Measurements from ENCODE around the gene PCP2.

Gene PCP2

DNA sequence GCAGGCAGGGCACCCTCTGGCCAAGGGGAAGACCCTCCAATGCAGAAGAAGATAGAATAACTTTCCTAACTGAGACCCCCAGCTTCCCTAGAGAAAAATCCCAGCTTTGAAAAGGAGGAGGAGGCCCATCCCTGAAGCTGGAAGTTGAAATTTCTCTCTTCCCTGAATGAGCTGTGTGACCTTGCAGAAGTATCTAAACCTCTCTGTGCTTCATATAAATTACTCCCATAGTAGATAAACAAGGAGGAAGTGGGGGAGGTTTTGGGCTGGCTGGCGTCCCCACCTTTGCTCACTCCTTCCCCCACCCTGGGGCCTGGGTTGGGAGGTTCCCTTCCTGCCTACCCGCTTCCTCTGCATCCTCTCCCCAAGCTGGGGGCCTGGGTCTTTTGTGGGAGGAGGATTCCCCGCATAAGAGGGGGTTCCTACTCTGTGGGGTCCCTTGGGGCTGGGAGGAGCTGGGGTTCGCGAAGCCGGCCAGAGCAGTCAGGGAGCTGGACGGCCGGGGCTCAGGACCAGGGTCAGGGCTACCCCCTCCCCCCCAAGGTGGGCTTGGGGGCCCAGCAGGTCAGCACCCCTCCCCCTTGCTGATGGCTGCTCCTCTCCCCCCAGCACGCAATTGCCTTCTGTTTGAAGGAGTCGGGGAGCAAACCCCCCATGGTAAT, 26.2 kb downstream of the PCP2 start:
- H3K36me3 ChIP-seq: no peaks in the 10 kb centered on the region
- H3K4me3 ChIP-seq: no peak overlapping the region
- H3K27me3 ChIP-seq: peaks cover 0 to 24% (median 10%) of the 10 kb centered on the region in 11 experiments; a peak in 10 of 22 replicates
- H3K4me1 ChIP-seq: 0 out of 20 replicates have a peak, but pooled peaks cover 0 to 6% (median 0%) of the 10 kb centered on the region in 10 experiments
- peaks cover 0 to 7% (median 3%) of the 10 kb centered on the region in 11 experiments; a peak in 7 of 22 replicates for H3K9me3 ChIP-seq (replicated peaks in 1 of 11)
- no peak for TF ChIP-seq Cebpa-rat (IDR thresholded peaks at IDR 0.05)
- peaks cover 0 to 10% (median 0%) of the 10 kb centered on the region in 11 experiments; a peak in 6 of 22 replicates for H4K20me1 ChIP-seq
- no peak overlapping the region for H3K27ac ChIP-seq
- H3K4me2 ChIP-seq: no peak overlapping the region
- no peak overlapping the region for H3K9ac ChIP-seq

DNA sequence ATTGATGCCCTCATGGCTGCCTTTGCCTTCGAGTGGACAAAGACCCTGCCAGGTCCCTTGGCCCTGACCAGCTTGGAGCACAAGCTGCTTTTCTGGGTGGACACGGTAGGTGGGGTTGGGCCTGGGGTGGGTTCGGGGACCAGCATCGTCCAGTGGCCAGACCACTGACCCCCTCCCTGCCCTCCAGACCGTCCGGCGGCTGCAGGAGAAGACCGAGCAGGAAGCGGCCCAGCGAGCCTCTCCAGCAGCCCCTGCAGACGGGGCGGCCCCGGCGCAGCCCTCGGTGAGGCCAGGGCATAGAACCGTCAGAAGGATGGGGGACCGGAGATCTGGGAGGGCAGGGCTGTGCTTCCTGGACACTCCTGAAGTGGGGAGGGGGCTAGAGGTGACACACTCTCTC, 27.2 kb downstream of the PCP2 start:
- no peak overlapping the region for H3K4me2 ChIP-seq
- H3K4me1 ChIP-seq: 0 out of 20 replicates have a peak, but pooled peaks cover 0 to 6% (median 0%) of the 10 kb centered on the region in 10 experiments
- H3K36me3 ChIP-seq: no peaks in the 10 kb centered on the region
- peaks cover 0 to 28% (median 11%) of the 10 kb centered on the region in 11 experiments; a peak in 10 of 22 replicates for H3K27me3 ChIP-seq
- H3K9me3 ChIP-seq (replicated peaks in 1 of 11): peaks cover 0 to 7% (median 3%) of the 10 kb centered on the region in 11 experiments; a peak in 7 of 22 replicates
- no peak overlapping the region for H3K4me3 ChIP-seq
- peaks cover 0 to 6% (median 0%) of the 10 kb centered on the region in 11 experiments; a peak in 5 of 22 replicates for H4K20me1 ChIP-seq
- TF ChIP-seq Cebpa-rat (IDR thresholded peaks at IDR 0.05): no peak
- no peak overlapping the region for H3K27ac ChIP-seq
- no peak overlapping the region for H3K9ac ChIP-seq

DNA sequence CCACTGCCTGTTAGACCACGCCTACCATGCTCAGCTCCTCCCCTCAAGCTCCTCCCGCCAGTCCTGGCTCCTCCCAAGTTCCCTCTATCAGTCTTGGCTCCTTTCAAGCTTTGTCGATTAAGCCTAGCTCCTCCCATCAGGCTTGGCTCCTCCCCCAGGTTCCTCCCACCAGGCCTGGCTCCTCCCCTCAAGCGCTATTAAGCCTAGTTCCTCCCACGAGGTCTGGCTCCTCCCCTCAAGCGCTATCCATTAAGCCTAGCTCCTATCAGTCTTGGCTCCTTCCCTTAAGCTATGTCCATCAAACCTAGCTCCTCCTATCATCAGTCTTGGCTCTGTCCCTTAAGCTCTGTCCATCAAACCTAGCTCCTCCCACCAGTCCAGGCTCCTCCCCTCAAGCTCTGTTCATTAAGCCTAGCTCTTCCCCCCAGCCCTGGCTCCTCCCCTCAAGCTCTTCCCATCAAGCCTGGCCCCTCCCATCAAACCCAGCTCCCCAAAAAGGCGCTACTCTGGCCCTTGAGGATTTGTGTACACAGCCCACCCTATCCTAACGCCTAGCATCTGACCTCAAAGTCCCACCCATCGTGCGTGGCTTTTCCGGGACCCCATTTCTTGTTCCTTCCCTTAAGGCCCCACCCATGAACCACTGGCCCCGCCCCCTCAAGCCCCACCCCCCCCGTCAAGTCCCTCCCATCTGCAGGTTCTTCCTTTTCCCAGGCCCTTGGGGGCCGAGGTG, 27.9 kb downstream of the PCP2 start:
- Histone ChIP-seq H3K4me1 (0 out of 20 replicates have a peak, but pooled peaks cover 0 to 6% (median 0%) of the 10 kb centered on the region in 10 experiments), H4K20me1 (peaks cover 0 to 6% (median 0%) of the 10 kb centered on the region in 11 experiments; a peak in 3 of 22 replicates), H3K9me3 (replicated peaks in 1 of 11) (peaks cover 0 to 7% (median 3%) of the 10 kb centered on the region in 11 experiments; a peak in 7 of 22 replicates), H3K36me3 (no peaks in the 10 kb centered on the region), H3K4me2 (no peak overlapping the region), H3K4me3 (no peak overlapping the region), H3K9ac (no peak overlapping the region), H3K27ac (no peak overlapping the region), H3K27me3 (peaks cover 0 to 28% (median 11%) of the 10 kb centered on the region in 11 experiments; a peak in 10 of 22 replicates)
- no peak for TF ChIP-seq Cebpa-rat (IDR thresholded peaks at IDR 0.05)

DNA sequence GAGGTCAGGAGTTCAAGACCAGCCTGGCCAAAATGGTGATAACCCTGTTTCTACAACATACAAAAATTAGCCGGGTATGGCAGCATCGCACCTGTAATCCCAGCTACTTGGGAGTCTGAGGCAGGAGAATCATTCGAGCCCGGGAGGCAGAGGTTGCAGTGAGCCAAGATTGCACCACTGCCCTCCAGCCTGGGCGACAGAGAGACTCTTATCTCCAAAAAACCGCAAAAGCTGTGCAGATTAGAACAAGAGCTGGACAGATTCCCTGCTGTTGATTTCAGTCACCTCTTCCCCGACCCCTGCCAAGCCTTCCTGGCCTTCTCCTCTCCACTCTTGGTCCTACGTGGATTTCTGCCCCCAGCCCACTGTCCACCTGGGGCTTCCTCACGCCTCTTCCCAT, 29.6 kb downstream of the PCP2 start:
- Histone ChIP-seq H3K27ac (no peak overlapping the region), H3K27me3 (peaks cover under 1 to 30% (median 12%) of the 10 kb centered on the region in 11 experiments; a peak in 18 of 22 replicates), H3K36me3 (no peaks in the 10 kb centered on the region), H3K4me1 (0 out of 20 replicates have a peak, but pooled peaks cover 0 to 6% (median 0%) of the 10 kb centered on the region in 10 experiments), H3K4me3 (no peak overlapping the region), H3K4me2 (no peak overlapping the region), H3K9me3 (replicated peaks in 1 of 11) (peaks cover 0 to 7% (median 3%) of the 10 kb centered on the region in 11 experiments; a peak in 7 of 22 replicates), H3K9ac (no peak overlapping the region), H4K20me1 (peaks cover 0 to 6% (median 0%) of the 10 kb centered on the region in 11 experiments; a peak in 3 of 22 replicates)
- no peak for TF ChIP-seq Cebpa-rat (IDR thresholded peaks at IDR 0.05)

DNA sequence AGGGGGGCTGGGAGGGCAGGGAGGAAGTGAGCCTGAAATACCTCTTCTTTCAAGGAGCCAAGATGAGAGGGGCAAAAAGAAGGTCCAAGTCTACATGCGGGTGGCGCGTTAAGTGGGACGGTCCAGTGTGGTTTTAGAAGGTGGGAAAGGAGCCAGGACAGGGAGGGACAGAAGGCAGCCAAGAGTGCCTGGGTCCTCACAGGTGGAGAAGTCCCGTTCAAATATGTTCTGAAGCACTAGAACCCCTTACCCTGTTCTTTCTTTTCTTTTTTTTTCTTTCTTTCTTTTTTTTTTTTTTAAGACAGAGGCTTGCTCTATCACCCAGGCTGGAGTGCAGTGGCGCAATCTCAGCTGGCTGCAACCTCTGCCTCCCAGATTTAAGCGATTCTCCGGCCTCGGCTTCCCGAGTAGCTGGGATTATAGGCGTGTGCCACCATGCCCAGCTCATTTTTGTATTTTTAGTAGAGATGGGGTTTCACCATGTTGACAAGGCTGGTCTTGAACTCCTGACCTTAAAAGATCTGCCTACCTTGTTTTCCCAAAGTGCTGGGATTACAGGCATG, 30.5 kb downstream of the PCP2 start:
- Histone ChIP-seq H3K9ac (no peak overlapping the region), H3K27ac (no peak overlapping the region), H3K4me1 (0 out of 20 replicates have a peak, but pooled peaks cover 0 to 6% (median 0%) of the 10 kb centered on the region in 10 experiments), H3K9me3 (replicated peaks in 1 of 11) (peaks cover 0 to 7% (median 3%) of the 10 kb centered on the region in 11 experiments; a peak in 7 of 22 replicates), H3K4me3 (no peak overlapping the region), H4K20me1 (peaks cover 0 to 3% (median 0%) of the 10 kb centered on the region in 11 experiments; a peak in 4 of 22 replicates), H3K4me2 (no peak overlapping the region), H3K36me3 (no peaks in the 10 kb centered on the region), H3K27me3 (peaks cover 9 to 39% (median 21%) of the 10 kb centered on the region in 11 experiments)
- no peak for TF ChIP-seq Cebpa-rat (IDR thresholded peaks at IDR 0.05)

DNA sequence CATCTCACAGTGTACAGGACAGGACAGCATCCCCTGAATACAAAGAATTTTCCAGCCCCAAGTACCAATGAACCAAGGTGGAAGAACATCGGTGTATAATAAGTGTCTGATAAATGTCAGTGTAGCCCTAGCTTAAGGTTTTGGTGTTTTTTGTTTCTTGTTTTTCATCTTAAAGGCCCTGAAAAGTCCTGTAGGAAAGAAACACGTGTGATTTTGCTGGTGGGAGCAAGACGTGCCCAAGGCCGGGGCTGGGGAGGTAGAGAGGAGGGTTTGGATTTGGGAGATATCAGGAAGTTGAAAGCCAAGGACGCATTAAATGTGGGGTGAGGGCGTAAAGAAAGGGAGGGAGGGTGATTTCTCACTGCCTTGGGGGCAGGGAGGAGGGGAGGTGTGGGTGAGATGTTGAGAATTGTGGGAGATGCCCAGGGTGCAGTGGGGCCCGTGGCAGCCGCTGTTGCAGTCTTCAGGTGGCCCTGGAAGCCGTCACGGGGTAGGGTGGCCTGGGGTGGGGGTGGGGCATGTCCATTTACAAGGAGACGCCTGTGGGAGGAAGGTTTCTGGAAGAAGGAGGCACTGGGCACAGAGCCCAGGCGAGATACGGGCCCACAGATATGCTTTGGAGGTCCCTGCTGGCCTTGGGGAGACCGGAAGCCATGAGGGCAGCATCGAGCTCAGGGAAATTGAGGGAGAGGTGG, 31.1 kb downstream of the PCP2 start:
- H3K36me3 ChIP-seq: no peaks in the 10 kb centered on the region
- H3K4me3 ChIP-seq: no peak overlapping the region
- peaks cover 0 to 7% (median 3%) of the 10 kb centered on the region in 11 experiments; a peak in 7 of 22 replicates for H3K9me3 ChIP-seq (replicated peaks in 1 of 11)
- no peak for TF ChIP-seq Cebpa-rat (IDR thresholded peaks at IDR 0.05)
- H3K27ac ChIP-seq: no peak overlapping the region
- peaks cover 0 to 9% (median 0%) of the 10 kb centered on the region in 11 experiments; a peak in 5 of 22 replicates for H4K20me1 ChIP-seq
- no peak overlapping the region for H3K4me2 ChIP-seq
- 0 out of 20 replicates have a peak, but pooled peaks cover 0 to 4% (median 0%) of the 10 kb centered on the region in 10 experiments for H3K4me1 ChIP-seq
- peaks cover 16 to 45% (median 27%) of the 10 kb centered on the region in 11 experiments for H3K27me3 ChIP-seq
- no peak overlapping the region for H3K9ac ChIP-seq

DNA sequence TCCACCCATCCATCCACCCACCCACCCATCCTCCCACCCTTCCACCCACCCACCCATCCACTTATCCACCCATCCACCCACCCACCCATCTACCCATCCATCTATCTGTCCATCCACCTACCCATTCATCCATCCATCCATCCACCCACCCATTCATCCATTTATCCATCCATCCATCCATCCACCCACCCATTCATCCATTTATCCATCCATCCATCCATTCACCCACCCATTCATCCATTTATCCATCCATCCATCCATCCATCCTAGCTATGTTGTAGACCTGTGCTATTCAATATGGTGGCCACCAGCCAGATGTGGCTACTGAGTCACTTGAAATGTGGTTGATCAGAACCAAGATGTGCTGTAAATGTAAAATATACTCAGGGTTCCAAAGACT, 32.8 kb downstream of the PCP2 start:
- Histone ChIP-seq H3K36me3 (no peaks in the 10 kb centered on the region), H3K9me3 (replicated peaks in 1 of 11) (peaks cover 0 to 6% (median 3%) of the 10 kb centered on the region in 11 experiments; a peak in 7 of 22 replicates), H4K20me1 (peaks cover 0 to 21% (median 5%) of the 10 kb centered on the region in 11 experiments; a peak in 11 of 22 replicates), H3K4me1 (peaks cover 0 to 9% (median 6%) of the 10 kb centered on the region in 10 experiments; a peak in 11 of 20 replicates), H3K9ac (no peak overlapping the region), H3K4me2 (no peak overlapping the region), H3K27ac (no peak overlapping the region), H3K4me3 (no peak overlapping the region), H3K27me3 (peaks cover 31 to 62% (median 43%) of the 10 kb centered on the region in 11 experiments)
- no peak for TF ChIP-seq Cebpa-rat (IDR thresholded peaks at IDR 0.05)

DNA sequence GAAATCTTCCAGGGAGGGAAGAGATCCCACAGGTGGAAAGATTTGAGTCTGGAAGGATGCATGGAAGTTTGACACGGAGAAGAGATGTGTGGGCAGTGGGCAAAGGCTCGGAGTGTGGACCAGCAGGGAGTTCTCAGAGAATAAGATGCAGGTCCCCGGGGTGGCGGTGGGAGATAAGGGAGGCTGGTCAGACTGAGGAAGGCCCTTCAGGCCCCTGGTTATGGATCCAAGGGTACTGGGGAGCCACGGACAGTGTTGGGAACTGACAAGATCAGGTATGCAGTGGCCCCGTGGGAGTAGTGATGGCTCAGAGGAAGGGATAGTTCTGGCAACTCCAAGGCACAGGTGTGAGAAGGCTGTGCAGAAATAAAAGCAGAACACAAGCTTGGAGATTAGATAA, 35.3 kb downstream of the PCP2 start:
- H3K27me3 ChIP-seq: peaks cover 44 to 68% (median 53%) of the 10 kb centered on the region in 11 experiments

More for the DNA sequence above, 35.3 kb downstream of the PCP2 start:
- H3K4me1 ChIP-seq: peaks cover 0 to 11% (median 6%) of the 10 kb centered on the region in 10 experiments; a peak in 12 of 20 replicates
- no peak overlapping the region for H3K9ac ChIP-seq
- no peak for TF ChIP-seq Cebpa-rat (IDR thresholded peaks at IDR 0.05)
- no peaks in the 10 kb centered on the region for H3K36me3 ChIP-seq
- H4K20me1 ChIP-seq: peaks cover 0 to 21% (median 5%) of the 10 kb centered on the region in 11 experiments; a peak in 11 of 22 replicates
- H3K4me2 ChIP-seq: no peak overlapping the region
- no peaks in the 10 kb centered on the region for H3K9me3 ChIP-seq (replicated peaks in 1 of 11)
- H3K4me3 ChIP-seq: no peak overlapping the region
- H3K27ac ChIP-seq: no peak overlapping the region

Data from BLaER1 treated with 17β-estradiol and CSF1 and Interleukin-3, amounts not matched to agents 10 nM and 100 nM (cell line).